Stimulated activated CD8-positive, alpha-beta memory T cell treated with anti-CD3 and anti-CD28 coated beads, Interleukin-12 subunit alpha, Interleukin-12 subunit beta, amount 100 ng/mL, for 24 hours (primary cell): ENCODE measurements around the gene NOTCH3.

Experiments used
- DNase-seq: peaks from one replicate; pipeline ENCODE4 v3.0.0-alpha.2; 2020; ENCODE audit errors: extremely low read depth

NOTCH3 gene

GRCh38 chr19:15236886-15237285 lies 36.1 kb upstream of the NOTCH3 start:
- no peak for DNase-seq

DNA sequence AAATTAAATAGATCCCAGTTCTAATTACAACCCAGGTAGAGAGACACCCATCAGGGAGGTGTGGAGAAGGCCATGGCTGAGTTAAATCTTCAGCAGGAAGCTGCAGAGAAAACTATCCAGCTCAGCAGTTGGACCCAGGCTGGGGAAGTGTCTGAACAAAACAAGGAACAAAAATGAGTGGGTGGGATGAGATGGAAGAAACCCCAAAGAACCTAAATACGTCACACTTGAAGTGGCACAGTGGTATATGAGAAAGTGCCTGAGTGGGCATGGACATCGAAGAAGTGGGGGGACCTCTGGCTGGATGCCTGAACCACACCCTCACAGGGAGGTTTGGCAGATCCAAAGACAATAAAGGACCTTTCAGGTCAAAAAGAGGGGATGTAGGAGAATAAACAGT lies 35.0 kb upstream of the NOTCH3 start:
- DNase-seq: no peak

- DNase-seq: no peak
Observed at GRCh38 chr19:15234431-15235130, 33.8 kb upstream of the NOTCH3 start.

- no peak for DNase-seq
Observed at GRCh38 chr19:15231271-15231670, 30.5 kb upstream of the NOTCH3 start.

DNA sequence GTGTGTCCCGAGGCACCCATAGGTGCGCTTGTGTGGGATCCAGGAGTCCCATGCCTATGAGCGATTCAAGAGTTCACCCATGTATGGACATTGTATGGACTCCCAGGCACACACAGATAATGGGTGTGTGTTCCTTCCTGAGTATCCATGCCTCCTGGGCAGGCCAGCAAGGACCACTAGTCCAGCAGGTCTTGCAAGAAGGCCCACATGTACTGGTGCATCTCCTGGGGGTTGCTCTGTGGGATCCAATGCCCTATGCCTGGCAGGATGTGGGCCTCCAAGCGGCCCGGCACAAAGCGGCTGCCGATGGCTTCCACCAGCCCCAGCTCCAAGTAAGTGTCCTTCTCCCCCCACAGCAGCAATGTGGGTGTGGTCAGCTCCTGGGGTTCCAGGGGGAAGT lies 26.5 kb upstream of the NOTCH3 start:
- DNase-seq: no peak

DNA sequence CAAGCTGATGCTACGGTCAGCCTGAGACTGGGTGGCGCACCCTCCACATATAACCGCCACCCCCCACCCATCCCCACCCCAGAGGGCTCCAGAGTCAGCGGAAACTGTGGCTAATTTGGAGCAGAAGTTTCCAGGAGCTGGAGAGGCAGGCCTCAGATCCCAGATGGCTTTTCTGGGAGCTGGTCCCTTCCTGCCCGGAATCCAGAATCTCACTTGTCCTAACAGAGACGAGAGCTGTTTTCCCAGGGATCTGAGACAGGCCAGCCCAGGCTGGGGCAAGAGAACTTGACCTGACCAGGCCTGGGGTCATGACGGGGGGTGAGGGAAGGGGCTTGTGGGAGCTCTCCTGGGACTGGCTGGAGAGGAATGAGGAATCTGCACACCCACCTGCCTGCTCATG lies 25.0 kb upstream of the NOTCH3 start:
- no peak for DNase-seq

GRCh38 chr19:15223649-15224361 lies 23.0 kb upstream of the NOTCH3 start:
- no peak for DNase-seq

- peak; percentile 46 for DNase-seq
Observed at GRCh38 chr19:15222738-15223648, 22.2 kb upstream of the NOTCH3 start.

- DNase-seq: no peak
Observed at GRCh38 chr19:15220833-15221232, 20.0 kb upstream of the NOTCH3 start.

DNA sequence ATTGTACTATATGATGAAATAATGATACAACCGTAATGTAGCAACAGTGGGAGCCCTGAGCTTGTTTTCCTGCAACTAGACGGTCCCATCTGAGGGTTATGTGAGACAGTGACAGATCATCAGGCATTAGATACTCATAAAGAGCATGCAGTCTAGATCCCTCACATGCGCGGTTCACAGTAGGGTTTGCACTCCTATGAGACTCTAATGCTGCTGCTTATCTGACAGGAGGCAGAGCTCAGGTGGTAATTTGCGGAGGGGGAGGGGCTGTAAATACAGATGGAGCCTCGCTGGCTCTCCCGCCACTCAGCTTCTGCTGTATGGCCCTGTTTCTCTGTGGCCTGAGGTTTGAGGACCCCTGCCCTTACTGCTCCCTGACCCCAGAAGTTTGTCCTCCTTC lies 17.7 kb upstream of the NOTCH3 start:
- no peak for DNase-seq

DNA sequence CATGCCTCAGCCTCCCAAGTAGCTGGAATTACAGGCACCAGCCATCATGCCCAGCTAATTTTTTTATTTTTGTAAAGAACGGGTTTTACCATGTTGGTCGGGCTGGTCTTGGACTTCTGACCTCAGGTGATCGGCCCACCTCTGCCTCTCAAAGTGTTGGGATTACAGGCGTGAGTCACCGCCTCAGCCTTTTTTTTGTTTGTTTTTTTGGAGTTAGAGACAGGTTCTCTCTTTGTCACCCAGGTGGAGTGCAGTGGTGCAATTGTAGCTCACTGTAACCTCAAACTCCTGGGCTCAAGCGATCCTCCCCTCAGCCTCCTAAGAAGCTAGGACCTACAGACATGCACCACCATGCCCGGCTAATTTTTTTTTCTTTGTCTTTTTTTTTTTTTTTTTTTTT lies 15.6 kb upstream of the NOTCH3 start:
- DNase-seq: no peak

DNA sequence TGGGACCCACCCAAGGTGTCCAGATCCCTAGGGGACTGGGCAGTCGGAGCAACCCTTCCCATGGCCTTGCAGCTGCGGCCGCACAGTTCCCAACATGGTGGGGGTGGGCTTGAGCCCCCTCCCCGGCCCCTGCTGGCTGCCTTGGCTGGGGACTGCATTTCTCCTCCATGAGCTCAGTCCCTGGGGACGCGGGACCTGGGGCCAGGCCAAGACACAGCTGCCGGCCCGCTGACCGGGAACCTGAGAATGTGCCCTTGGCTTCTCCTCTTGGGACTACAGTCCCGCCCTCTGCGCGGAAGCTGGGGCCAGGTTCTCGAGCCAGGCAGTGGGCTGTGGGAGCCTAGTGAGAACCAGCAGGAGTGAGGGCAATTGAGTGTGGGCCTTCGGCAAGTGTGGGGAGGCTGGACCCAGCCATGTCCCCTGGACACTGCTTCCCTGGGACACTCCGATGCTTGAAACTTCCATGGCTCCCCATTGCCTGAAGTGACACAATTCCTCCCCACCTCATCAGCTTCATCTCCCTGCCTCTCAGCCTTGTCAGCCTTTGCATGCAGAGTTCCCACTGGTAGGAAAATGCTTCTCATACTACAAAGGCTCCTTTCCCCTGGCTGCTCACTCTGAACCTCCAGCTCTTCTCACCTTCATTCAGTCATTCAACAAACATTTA lies 13.1 kb upstream of the NOTCH3 start:
- DNase-seq: no peak

GRCh38 chr19:15212711-15213110 lies 11.9 kb upstream of the NOTCH3 start:
- no peak for DNase-seq

DNA sequence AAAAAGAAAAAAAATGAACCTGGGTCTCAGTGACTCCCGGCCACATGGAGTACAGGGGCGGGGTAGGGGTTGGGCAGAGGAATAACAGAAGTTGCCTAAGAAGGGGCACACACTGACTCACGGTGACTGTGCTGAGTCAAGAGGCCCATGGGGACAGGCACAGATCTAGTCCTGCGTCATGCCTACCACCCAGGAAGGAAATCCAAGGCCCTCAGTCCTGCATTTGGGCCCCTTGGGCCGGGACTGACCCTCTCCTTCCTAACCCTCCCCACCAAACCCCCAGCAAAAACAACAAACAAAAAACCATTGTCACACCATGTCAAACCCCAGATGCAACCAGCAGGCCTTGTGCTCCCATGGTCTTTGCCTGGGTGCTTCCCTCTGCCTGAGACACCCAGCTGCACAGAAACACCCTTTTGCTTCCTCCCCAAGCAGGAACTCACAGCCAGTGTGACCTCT lies 9.6 kb upstream of the NOTCH3 start:
- DNase-seq: no peak

DNA sequence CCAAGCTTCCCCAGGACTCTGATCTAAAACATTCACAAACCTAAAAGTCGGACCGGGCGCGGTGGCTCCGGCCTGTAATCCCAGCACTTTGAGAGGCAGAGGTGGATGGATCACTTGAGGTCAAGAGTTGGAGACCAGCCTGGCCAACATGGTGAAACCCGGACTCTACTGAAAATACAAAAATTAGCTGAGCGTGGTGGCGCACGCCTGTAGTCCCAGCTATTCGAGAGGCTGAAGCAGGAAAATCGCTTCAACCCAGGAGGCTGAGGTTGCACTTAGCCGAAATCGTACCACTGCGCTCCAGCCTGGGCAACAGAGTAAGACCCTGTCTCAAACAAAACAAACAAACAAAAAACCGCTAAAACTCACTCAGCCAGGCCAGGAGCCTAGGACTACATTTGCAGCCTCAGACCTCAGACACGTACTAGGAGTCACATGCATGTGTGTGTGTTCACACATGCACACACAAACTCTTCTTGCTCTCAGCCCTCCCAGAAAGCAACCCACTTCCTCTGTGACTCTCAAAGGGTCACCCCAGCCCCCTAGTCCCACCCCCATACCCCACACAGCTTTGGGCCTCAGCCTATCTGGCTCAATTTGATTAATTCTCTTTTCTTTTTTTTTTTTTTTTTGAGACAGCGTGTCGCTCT lies 704 bp upstream of the NOTCH3 start:
- no peak for DNase-seq

DNA sequence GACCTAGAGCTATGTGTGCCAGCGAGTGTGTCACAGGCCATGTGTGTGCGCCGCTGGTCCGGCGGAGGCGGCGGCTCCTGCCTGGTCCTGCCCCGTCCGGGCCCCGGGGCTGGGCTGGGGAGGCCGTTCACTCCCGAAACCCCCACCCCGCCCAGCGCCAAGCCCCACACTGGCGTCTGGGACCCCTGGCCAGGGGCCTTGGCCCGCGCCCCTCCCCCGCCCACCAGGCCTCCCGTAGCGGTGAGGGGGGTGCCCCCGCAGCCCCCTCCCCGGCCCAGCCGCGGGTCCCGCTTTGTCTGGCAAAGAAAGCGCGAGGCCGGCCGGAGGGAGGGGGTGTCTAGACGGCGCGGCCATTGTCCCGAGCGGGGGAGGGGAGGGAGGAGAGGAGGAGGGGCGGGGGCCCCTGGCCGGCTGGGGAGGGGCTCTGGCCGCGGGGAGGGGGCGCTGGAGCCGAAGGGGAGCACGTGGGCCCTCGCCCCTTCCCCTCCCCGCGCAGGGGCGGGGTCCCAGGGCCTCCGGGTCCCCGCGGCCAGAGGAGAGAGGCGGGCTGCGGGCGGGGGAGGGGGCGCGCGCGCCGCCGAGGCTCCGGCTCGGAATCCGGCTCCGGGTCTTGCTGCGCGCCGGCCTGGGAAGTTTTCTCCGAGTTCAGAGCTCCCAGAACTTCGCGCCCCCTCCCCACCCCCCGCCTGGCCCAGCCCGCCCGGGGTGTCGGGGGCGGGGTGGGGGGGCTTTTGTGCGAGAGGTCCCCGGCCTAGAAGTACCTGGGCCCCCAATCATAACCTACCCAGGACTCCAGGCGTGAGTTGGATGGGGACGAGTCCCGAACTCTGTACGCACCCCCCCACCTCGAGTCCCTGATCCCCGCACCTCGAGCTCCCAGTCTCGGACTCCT lies 888 bp downstream of the NOTCH3 start:
- no peak for DNase-seq

GRCh38 chr19:15198951-15199660 lies 1.7 kb downstream of the NOTCH3 start:
- no peak for DNase-seq

- DNase-seq: no peak
Observed at GRCh38 chr19:15197942-15198341, 2.9 kb downstream of the NOTCH3 start.

DNA sequence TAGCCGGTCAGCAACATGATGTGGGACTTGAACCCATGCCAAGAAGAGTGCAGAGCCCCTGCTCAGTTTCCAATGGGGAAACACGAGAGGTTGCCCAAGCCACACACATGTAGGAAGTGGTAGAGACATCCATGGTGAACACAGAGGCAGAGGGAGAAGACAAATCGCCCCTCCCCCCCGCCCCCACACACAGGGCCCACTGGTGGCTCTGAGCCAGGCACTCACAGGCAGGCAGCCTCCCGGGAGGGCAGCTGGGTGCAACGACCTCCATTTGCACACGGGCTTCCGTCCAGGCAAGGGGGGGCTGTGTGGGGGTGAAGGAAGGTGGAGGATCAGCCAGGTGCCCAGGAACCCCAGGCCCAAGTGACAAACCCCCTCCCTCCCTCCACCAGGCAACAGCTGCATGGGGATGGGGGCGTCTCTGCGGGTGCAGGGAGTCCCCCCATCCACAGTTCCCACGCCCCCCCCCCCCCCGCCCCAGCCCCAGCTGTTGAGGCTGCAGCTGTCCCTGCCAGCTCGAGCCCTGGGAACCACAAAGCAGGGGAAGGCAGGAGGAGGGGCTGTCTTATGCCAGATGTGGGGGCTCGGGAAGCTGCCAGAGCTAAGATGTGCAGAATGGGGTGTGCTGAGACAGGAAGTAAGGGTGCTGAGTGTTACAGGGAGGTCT lies 3.4 kb downstream of the NOTCH3 start:
- DNase-seq: no peak
